ENCODE data around the gene LYZL2.
A peak's percentile ranks its signal among the peaks of the same experiment; 100 is the strongest.

Gene LYZL2

GRCh38 chr10:30581779-30582380 is 47.7 kb downstream of the LYZL2 start:
- Mint-ChIP-seq H3K27me3 (ENCODE audit: low read depth, poor library complexity) (peaks cover 8% of the 10 kb centered on the region), H3K36me3 (ENCODE audit: low read depth) (no peaks in the 10 kb centered on the region), H3K4me3 (no peak overlapping the region), H3K4me1 (peaks cover 35% of the 10 kb centered on the region), H3K9me3 (no peaks in the 10 kb centered on the region), H3K27ac (no peak overlapping the region)
- peak; percentile 86 for TF ChIP-seq CTCF (IDR thresholded peaks at IDR 0.05)
- peak; percentile 39 for DNase-seq

- no peaks in the 10 kb centered on the region for H3K36me3 Mint-ChIP-seq (ENCODE audit: low read depth)
- H3K4me3 Mint-ChIP-seq = no peak overlapping the region
- H3K27ac Mint-ChIP-seq = no peak overlapping the region
- H3K9me3 Mint-ChIP-seq = no peaks in the 10 kb centered on the region
- TF ChIP-seq CTCF (IDR thresholded peaks at IDR 0.05) = no peak
- H3K4me1 Mint-ChIP-seq = peaks cover 35% of the 10 kb centered on the region
- DNase-seq = no peak
- H3K27me3 Mint-ChIP-seq (ENCODE audit: low read depth, poor library complexity) = peaks cover 5% of the 10 kb centered on the region
Measured at GRCh38 chr10:30580676-30581075, 48.9 kb downstream of the LYZL2 start.

GRCh38 chr10:30580241-30580640 is 49.3 kb downstream of the LYZL2 start:
- H3K9me3 Mint-ChIP-seq = no peaks in the 10 kb centered on the region
- peaks cover 5% of the 10 kb centered on the region for H3K27me3 Mint-ChIP-seq (ENCODE audit: low read depth, poor library complexity)
- H3K4me1 Mint-ChIP-seq = peaks cover 35% of the 10 kb centered on the region
- no peak for DNase-seq
- H3K36me3 Mint-ChIP-seq (ENCODE audit: low read depth) = no peaks in the 10 kb centered on the region
- no peak overlapping the region for H3K4me3 Mint-ChIP-seq
- no peak for TF ChIP-seq CTCF (IDR thresholded peaks at IDR 0.05)
- H3K27ac Mint-ChIP-seq = no peak overlapping the region

GRCh38 chr10:30579574-30579973 is 50.0 kb downstream of the LYZL2 start:
- Mint-ChIP-seq H3K27me3 (ENCODE audit: low read depth, poor library complexity) (peaks cover 5% of the 10 kb centered on the region), H3K4me1 (peaks cover 35% of the 10 kb centered on the region), H3K27ac (peak overlapping the region; percentile 54), H3K9me3 (no peaks in the 10 kb centered on the region), H3K4me3 (no peak overlapping the region), H3K36me3 (ENCODE audit: low read depth) (no peaks in the 10 kb centered on the region)
- no peak for TF ChIP-seq CTCF (IDR thresholded peaks at IDR 0.05)
- no peak for DNase-seq

GRCh38 chr10:30577048-30577447 is 52.5 kb downstream of the LYZL2 start:
- no peak for DNase-seq
- Mint-ChIP-seq H3K36me3 (ENCODE audit: low read depth) (no peaks in the 10 kb centered on the region), H3K4me1 (peaks cover 23% of the 10 kb centered on the region), H3K27me3 (ENCODE audit: low read depth, poor library complexity) (peaks cover 5% of the 10 kb centered on the region), H3K27ac (no peak overlapping the region), H3K9me3 (no peaks in the 10 kb centered on the region), H3K4me3 (no peak overlapping the region)
- TF ChIP-seq CTCF (IDR thresholded peaks at IDR 0.05) = no peak

- Mint-ChIP-seq H3K36me3 (ENCODE audit: low read depth) (no peaks in the 10 kb centered on the region), H3K27ac (no peak overlapping the region), H3K27me3 (ENCODE audit: low read depth, poor library complexity) (peaks cover 5% of the 10 kb centered on the region), H3K4me3 (no peak overlapping the region), H3K4me1 (peaks cover 19% of the 10 kb centered on the region), H3K9me3 (no peaks in the 10 kb centered on the region)
- TF ChIP-seq CTCF (IDR thresholded peaks at IDR 0.05) = no peak
- no peak for DNase-seq
Measured at GRCh38 chr10:30576641-30577040, 52.9 kb downstream of the LYZL2 start.
